SK-N-SH (cell line): ENCODE measurements around the gene CAPN7. TPM values are rescaled to one million over a fixed set of nuclear protein-coding genes. Genes with fewer than 3 reads are reported as not detected.

Source experiments
- CTCF ChIA-PET: fragments of 300-600, 350-600 bp; formaldehyde crosslinking; extraction: SDS; loops from one replicate; lab custom pipeline; 2021; lab: Yijun Ruan, JAX
- POLR2A ChIA-PET: fragments of 350-600 bp; sonication (Branson Sonifier 250); formaldehyde crosslinking; extraction: SDS; loops from one replicate; lab custom pipeline; 2020; ENCODE audit warnings: antibody characterized with exemption, inconsistent platforms; lab: Yijun Ruan, JAX
- DNase-seq: peaks from one replicate; pipeline ENCODE4 v3.0.0; 2012
- H2AFZ ChIP-seq: fragments of 200-600 bp; sonication (generic); 2 replicates; pipeline ENCODE4 v1.8.1; 2016; ENCODE audit warnings: antibody characterized with exemption, mild to moderate bottlenecking, low read depth
- H3F3A ChIP-seq: fragments of 200-600 bp; sonication (generic); replicated peaks from 2 replicates; pipeline ENCODE3; 2016; ENCODE audit warnings: antibody characterized with exemption, mild to moderate bottlenecking; ENCODE audit not compliant: insufficient read depth
- H3K27ac ChIP-seq, 2 experiments: fragments of 200-500 bp in 1 of 2; fragments of 200-600 bp in 1 of 2; sonication (Bioruptor generic) in 1 of 2; sonication (generic), shearing (Covaris generic) in 1 of 2; 2 replicates each; pipeline versions ENCODE4 v1.5.1 to v1.6.1; 2014 to 2016; ENCODE audit warnings: low read depth in 2 of 2, inconsistent platforms in 1 of 2, low read length in 1 of 2, mild to moderate bottlenecking in 1 of 2, mixed read lengths in 1 of 2
- H3K27me3 ChIP-seq: fragments of 200-600 bp; sonication (generic), shearing (Covaris generic); 2 replicates; pipeline ENCODE4 v1.6.1; 2016; ENCODE audit warnings: mixed run types; ENCODE audit not compliant: insufficient read depth
- H3K36me3 ChIP-seq, 2 experiments: fragments of 200-500 bp in 1 of 2; fragments of 200-600 bp in 1 of 2; sonication (Bioruptor generic) in 1 of 2; sonication (generic) in 1 of 2; replicated peaks in 1 of 2; 2 replicates each; pipeline versions ENCODE3 to v1.5.1; 2014 to 2016; ENCODE audit warnings: low read length in 1 of 2, mild to moderate bottlenecking in 1 of 2; ENCODE audit not compliant: insufficient read depth in 2 of 2, control insufficient read depth in 1 of 2
- H3K4me1 ChIP-seq, 2 experiments: fragments of 200-500 bp in 1 of 2; fragments of 200-600 bp in 1 of 2; sonication (Bioruptor generic) in 1 of 2; sonication (generic), shearing (Covaris generic) in 1 of 2; 2 replicates each; pipeline versions ENCODE4 v1.5.1 to v1.6.1; 2014 to 2016; ENCODE audit warnings: low read depth in 1 of 2, low read length in 1 of 2, mixed run types in 1 of 2; ENCODE audit not compliant: insufficient read depth in 2 of 2, control insufficient read depth in 1 of 2
- H3K4me2 ChIP-seq: fragments of 200-600 bp; sonication (generic), shearing (Covaris generic); 2 replicates; pipeline ENCODE4 v1.6.1; 2017; ENCODE audit warnings: mixed run types
- H3K4me3 ChIP-seq, 2 experiments: fragments of 200-500 bp in 1 of 2; fragments of 200-600 bp in 1 of 2; sonication (Bioruptor generic) in 1 of 2; sonication (generic), shearing (Covaris generic) in 1 of 2; 2 replicates each; pipeline versions ENCODE4 v1.5.1 to v1.8.1; 2014 to 2016; ENCODE audit warnings: low read depth in 2 of 2, inconsistent platforms in 1 of 2, low read length in 1 of 2, mild to moderate bottlenecking in 1 of 2, mixed read lengths in 1 of 2, moderate library complexity in 1 of 2
- H3K79me2 ChIP-seq: fragments of 200-600 bp; sonication (generic); 2 replicates; pipeline ENCODE4 v1.8.1; 2017; ENCODE audit warnings: mild to moderate bottlenecking; ENCODE audit not compliant: insufficient read depth
- H3K9ac ChIP-seq: fragments of 200-600 bp; sonication (generic); 2 replicates; pipeline ENCODE4 v1.6.1; 2017; ENCODE audit warnings: mixed run types
- H3K9me2 ChIP-seq: fragments of 200-600 bp; sonication (generic); 2 replicates; pipeline ENCODE4 v1.6.1; 2017; ENCODE audit warnings: mixed run types
- H3K9me3 ChIP-seq: fragments of 200-600 bp; sonication (generic); 2 replicates; pipeline ENCODE4 v1.6.1; 2017; ENCODE audit warnings: mixed run types, mild to moderate bottlenecking, moderate library complexity
- H4K20me1 ChIP-seq: fragments of 200-600 bp; sonication (generic); 2 replicates; pipeline ENCODE4 v1.6.1; 2017; ENCODE audit warnings: mild to moderate bottlenecking, mixed run types; ENCODE audit not compliant: insufficient read depth
- CHD2 ChIP-seq: fragments of 150-350 bp; IDR thresholded peaks from 2 replicates; pipeline ENCODE4 v1.6.1; 2018; ENCODE audit warnings: low read length; ENCODE audit not compliant: partially characterized antibody
- ELF1 ChIP-seq: IDR thresholded peaks from 2 replicates; pipeline ENCODE4 v1.4.0; 2012
- FOSL2 ChIP-seq: IDR thresholded peaks from 2 replicates; pipeline ENCODE4 v1.4.0; 2012; ENCODE audit warnings: low read depth, mild to moderate bottlenecking, moderate library complexity, borderline replicate concordance
- GABPA ChIP-seq: IDR thresholded peaks from 2 replicates; pipeline ENCODE4 v1.4.0; 2012; ENCODE audit warnings: low read depth, mild to moderate bottlenecking
- MXI1 ChIP-seq: IDR thresholded peaks from 2 replicates; pipeline ENCODE4 v1.6.1; 2012; ENCODE audit warnings: mild to moderate bottlenecking, low read depth, low read length, improper control_type of control experiment
- NFIC ChIP-seq: IDR thresholded peaks from 2 replicates; pipeline ENCODE4 v1.4.0; 2012; ENCODE audit warnings: borderline replicate concordance
- RXRA ChIP-seq: IDR thresholded peaks from 2 replicates; pipeline ENCODE4 v1.4.0; 2012; ENCODE audit warnings: low read depth, mild to moderate bottlenecking, borderline replicate concordance
- SIN3A ChIP-seq: IDR thresholded peaks from 2 replicates; pipeline ENCODE4 v1.6.1; 2012; ENCODE audit warnings: low read depth, mild to moderate bottlenecking, low read length, moderate library complexity, borderline replicate concordance
- SMC3 ChIP-seq: IDR thresholded peaks from 2 replicates; pipeline ENCODE4 v1.6.1; 2012; ENCODE audit warnings: low read depth, low read length, improper control_type of control experiment
- TAF1 ChIP-seq: IDR thresholded peaks from 2 replicates; pipeline ENCODE4 v1.6.1; 2012; ENCODE audit warnings: low read depth, mild to moderate bottlenecking, low read length, moderate library complexity, borderline replicate concordance
- WGBS: methylation state at CpG from one replicate; pipeline ENCODE4 v1.1.6; 2017; ENCODE audit warnings: low lambda C conversion rate; 5-methylcytosine and 5-hydroxymethylcytosine counted together
- polyA plus RNA-seq, 3 experiments: library from polyadenylated mRNA; depleted of rRNA; stranded (reverse); fragments of >200 nt; gene quantifications; 2 replicates each; pipeline ENCODE4 v1.2.3, GENCODE V29; 2012
- TF ChIP-seq, protein P1 (sequence below): IDR thresholded peaks from 2 replicates; pipeline ENCODE4; 2012

The CAPN7 gene
- polyA plus RNA-seq, 1 of the 3 experiments (the other 2 are of a cell fraction): 7.3 TPM

DNA sequence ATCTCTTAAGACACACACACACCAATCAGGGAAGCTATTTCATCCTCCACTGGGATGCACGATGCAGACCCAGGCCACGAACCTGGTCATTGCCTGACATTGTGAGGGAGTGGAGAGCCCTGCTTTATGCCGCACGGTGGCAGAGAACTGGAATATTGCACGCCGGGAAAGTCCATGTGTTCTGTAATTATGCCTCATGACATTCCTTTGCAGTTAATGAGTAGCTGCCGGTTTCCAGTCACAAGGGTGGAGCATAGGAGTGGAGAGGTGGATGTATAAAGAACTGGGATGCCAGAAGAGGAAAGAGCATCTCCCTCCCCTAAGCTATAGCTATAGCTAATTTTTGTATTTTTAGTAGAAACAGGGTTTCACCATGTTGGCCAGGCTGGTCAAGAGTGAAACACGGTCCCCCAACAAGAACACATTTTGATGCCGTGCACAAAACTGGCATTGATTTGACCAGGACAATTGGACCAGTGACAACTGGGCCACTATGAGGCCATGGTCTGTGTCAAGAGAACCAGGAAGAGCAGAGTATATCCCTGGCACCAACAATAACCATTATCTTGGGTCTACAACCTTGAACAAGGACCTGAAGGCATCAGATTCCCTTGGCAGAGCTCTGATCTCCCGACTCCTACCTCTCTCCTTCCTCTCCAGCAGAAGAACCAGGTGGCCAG, 74.9 kb downstream of the CAPN7 start:
- H3F3A ChIP-seq: no peaks in the 10 kb centered on the region
- no peak overlapping the region for H3K4me3 ChIP-seq
- no peaks in the 10 kb centered on the region for H3K36me3 ChIP-seq
- no peak overlapping the region for H3K4me2 ChIP-seq
- H3K27ac ChIP-seq: no peak overlapping the region
- ChIA-PET POLR2A (no interaction called here), CTCF (interaction anchor here (0.9 to 7.1 kb wide), 5 partner anchors 14 to 124 kb away, joined by 3 to 62 read pairs (median 5); partner anchors contain the start of gene SH3BP5)
- 92% methylated on average over 9 of the region's 10 CpGs for WGBS
- 0 out of 2 replicates have a peak, but pooled peaks cover 4% of the 10 kb centered on the region for H3K79me2 ChIP-seq
- no peaks in the 10 kb centered on the region for H3K9me2 ChIP-seq
- H3K9ac ChIP-seq: no peak overlapping the region
- no peaks in the 10 kb centered on the region for H3K9me3 ChIP-seq
- peaks cover 3 to 5% of the 10 kb centered on the region in 2 experiments; a peak in 2 of 4 replicates for H3K4me1 ChIP-seq
- H2AFZ ChIP-seq: no peak overlapping the region
- no peak for DNase-seq
- H4K20me1 ChIP-seq: no peaks in the 10 kb centered on the region
- no peak for TF ChIP-seq RXRA
- no peak for TF ChIP-seq FOSL2
- no peak for TF ChIP-seq ELF1
- no peak for TF ChIP-seq MXI1
- no peak for TF ChIP-seq SMC3
- no peaks in the 10 kb centered on the region for H3K27me3 ChIP-seq

DNA sequence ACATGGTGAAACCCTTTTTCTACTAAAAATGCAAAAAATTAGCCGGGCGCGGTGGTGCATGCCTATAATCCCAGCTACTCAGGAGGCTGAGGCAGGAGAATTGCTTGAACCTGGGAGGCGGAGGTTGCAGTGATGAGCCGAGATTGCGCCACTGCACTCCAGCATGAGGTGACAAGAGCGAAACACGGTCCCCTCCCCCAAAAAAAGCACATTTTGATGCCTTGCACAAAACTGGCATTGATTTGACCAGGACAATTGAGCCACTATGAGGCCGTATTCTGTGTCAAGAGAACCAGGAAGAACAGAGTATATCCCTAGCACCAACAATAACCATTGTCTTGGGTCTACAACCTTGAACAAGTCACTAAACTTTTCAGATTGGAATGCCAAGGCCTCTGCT, 75.8 kb downstream of the CAPN7 start:
- Histone ChIP-seq H3K9ac (no peak overlapping the region), H3K9me2 (no peaks in the 10 kb centered on the region), H3K4me1 (peaks cover 3 to 5% of the 10 kb centered on the region in 2 experiments; a peak in 2 of 4 replicates), H3K79me2 (0 out of 2 replicates have a peak, but pooled peaks cover 4% of the 10 kb centered on the region), H3K9me3 (no peaks in the 10 kb centered on the region), H3F3A (no peaks in the 10 kb centered on the region), H3K4me3 (no peak overlapping the region), H3K27me3 (no peaks in the 10 kb centered on the region), H2AFZ (no peak overlapping the region), H3K36me3 (no peaks in the 10 kb centered on the region), H4K20me1 (no peaks in the 10 kb centered on the region), H3K27ac (no peak overlapping the region), H3K4me2 (no peak overlapping the region)
- TF ChIP-seq NFIC (no peak), SIN3A (no peak), CHD2 (no peak), GABPA (no peak), MXI1 (no peak), TAF1 (no peak)
- TF ChIP-seq, protein P1, sequence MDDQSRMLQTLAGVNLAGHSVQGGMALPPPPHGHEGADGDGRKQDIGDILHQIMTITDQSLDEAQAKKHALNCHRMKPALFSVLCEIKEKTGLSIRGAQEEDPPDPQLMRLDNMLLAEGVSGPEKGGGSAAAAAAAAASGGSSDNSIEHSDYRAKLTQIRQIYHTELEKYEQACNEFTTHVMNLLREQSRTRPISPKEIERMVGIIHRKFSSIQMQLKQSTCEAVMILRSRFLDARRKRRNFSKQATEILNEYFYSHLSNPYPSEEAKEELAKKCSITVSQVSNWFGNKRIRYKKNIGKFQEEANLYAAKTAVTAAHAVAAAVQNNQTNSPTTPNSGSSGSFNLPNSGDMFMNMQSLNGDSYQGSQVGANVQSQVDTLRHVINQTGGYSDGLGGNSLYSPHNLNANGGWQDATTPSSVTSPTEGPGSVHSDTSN: no peak
- DNase-seq: no peak
- WGBS: 97% methylated on average over 9 of the region's 9 CpGs
- ChIA-PET CTCF (interaction anchor here (7.1 kb wide), 1 partner anchor 15 kb away, joined by 62 read pairs; no protein-coding TSS in a partner anchor), POLR2A (no interaction called here)
